ENCODE measurements around the gene SASH1.

SASH1 gene

GRCh38 chr6:148596891-148597455, 254.3 kb downstream of the SASH1 start:
- Histone ChIP-seq H3K4me3 (ENCODE audit: low read length) (no peak overlapping the region), H3K9ac (ENCODE audit: low read length) (no peak overlapping the region), H3K36me3 (ENCODE audit: control insufficient read depth, insufficient read depth, low read length) (no peaks in the 10 kb centered on the region), H3K27ac (ENCODE audit: low read depth, low read length) (no peak overlapping the region), H3K4me1 (ENCODE audit: control insufficient read depth, insufficient read depth, low read length) (peaks cover 16% of the 10 kb centered on the region), H3K27me3 (ENCODE audit: control insufficient read depth, insufficient read depth, low read length) (no peaks in the 10 kb centered on the region)

DNA sequence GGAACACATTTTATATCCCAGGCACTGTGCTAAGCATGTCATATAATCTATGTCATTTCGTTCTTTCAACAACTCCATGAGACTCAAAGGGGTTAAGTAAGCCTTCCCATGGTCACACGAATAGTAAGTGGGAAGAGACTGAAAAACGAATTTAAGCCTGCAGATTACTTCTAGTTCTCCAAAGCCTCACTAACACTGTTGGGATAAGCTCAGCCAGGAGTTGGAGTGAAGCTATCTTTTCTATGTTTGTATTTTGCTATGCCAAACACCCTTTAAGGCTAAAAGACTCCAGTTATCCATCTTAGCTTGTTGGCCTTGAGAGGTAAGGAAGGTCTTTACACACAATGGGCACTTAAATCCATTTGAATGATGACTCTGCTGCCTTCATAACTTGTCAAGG, 256.1 kb downstream of the SASH1 start:
- Histone ChIP-seq H3K27ac (ENCODE audit: low read depth, low read length) (peak overlapping the region; percentile 42), H3K27me3 (ENCODE audit: control insufficient read depth, insufficient read depth, low read length) (no peaks in the 10 kb centered on the region), H3K4me3 (ENCODE audit: low read length) (no peak overlapping the region), H3K9ac (ENCODE audit: low read length) (no peak overlapping the region), H3K36me3 (ENCODE audit: control insufficient read depth, insufficient read depth, low read length) (no peaks in the 10 kb centered on the region), H3K4me1 (ENCODE audit: control insufficient read depth, insufficient read depth, low read length) (peaks cover 6% of the 10 kb centered on the region)

DNA sequence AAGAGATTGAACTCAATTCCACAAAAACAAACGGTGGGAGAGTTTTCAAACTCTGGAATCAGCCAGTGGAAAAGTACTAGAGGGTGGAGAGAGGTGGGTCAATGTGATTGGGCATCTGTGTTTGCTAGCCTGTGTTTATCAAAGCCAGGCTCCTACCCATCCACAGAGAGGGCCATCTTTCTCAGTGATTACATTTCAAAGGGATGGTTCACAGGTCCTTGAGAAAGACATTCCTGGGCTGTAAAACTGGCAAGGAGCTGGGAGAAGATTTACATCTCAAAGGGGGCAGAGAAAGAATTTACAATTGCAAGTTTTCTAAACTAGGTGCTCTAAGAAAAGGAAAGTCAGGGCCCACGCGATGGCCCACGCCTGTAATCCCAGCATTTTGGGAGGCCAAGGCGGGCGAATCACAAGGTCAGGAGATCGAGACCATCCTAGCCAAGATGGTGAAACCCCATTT, 257.4 kb downstream of the SASH1 start:
- no peak overlapping the region for H3K4me3 ChIP-seq (ENCODE audit: low read length)
- H3K27ac ChIP-seq (ENCODE audit: low read depth, low read length) = peak overlapping the region; percentile 52
- H3K9ac ChIP-seq (ENCODE audit: low read length) = no peak overlapping the region
- H3K36me3 ChIP-seq (ENCODE audit: control insufficient read depth, insufficient read depth, low read length) = no peaks in the 10 kb centered on the region
- H3K27me3 ChIP-seq (ENCODE audit: control insufficient read depth, insufficient read depth, low read length) = no peaks in the 10 kb centered on the region
- H3K4me1 ChIP-seq (ENCODE audit: control insufficient read depth, insufficient read depth, low read length) = peaks cover 3% of the 10 kb centered on the region

All from rectal smooth muscle tissue (tissue), 1 donor.